Body of pancreas (tissue), 4 donors: Measurements from ENCODE around the gene NEK11.

Experiments
- CTCF ChIP-seq, 7 experiments: fragments of 450-650 bp in 4 of 7; fragments of 200-600 bp in 3 of 7; sonication (generic) in 3 of 7; IDR thresholded peaks; one replicate each; pipeline ENCODE4 v1.5.1; 2016 to 2019; ENCODE audit warnings: antibody characterized with exemption in 7 of 7
- POLR2A ChIP-seq, 3 donors: fragments of 450-650 bp; IDR thresholded peaks; one replicate each; pipeline ENCODE4 v1.6.1; 2016; ENCODE audit warnings: antibody characterized with exemption in 3 of 3, mild to moderate bottlenecking in 2 of 3

GRCh38 chr3:131239267-131239666 is 212.6 kb downstream of the NEK11 start:
- TF ChIP-seq CTCF (IDR thresholded peaks at IDR 0.05) (no peak), POLR2A (IDR thresholded peaks at IDR 0.05) (no peak)
